HG02588 (cell line): ENCODE results near the gene GFI1.
"Not testable (repeated sequence)": the region's sequence is repeated elsewhere in the genome, so short reads cannot be mapped to it uniquely, and the experiment has no call there.

ENCODE experiments used
- ATAC-seq: cut with Tn5 transposase; IDR thresholded peaks from one replicate; pipeline ENCODE4 v1.9.1; 2021; ENCODE audit warnings: mild to moderate bottlenecking, moderate library complexity; ENCODE audit not compliant: unreplicated experiment

GFI1 gene

DNA sequence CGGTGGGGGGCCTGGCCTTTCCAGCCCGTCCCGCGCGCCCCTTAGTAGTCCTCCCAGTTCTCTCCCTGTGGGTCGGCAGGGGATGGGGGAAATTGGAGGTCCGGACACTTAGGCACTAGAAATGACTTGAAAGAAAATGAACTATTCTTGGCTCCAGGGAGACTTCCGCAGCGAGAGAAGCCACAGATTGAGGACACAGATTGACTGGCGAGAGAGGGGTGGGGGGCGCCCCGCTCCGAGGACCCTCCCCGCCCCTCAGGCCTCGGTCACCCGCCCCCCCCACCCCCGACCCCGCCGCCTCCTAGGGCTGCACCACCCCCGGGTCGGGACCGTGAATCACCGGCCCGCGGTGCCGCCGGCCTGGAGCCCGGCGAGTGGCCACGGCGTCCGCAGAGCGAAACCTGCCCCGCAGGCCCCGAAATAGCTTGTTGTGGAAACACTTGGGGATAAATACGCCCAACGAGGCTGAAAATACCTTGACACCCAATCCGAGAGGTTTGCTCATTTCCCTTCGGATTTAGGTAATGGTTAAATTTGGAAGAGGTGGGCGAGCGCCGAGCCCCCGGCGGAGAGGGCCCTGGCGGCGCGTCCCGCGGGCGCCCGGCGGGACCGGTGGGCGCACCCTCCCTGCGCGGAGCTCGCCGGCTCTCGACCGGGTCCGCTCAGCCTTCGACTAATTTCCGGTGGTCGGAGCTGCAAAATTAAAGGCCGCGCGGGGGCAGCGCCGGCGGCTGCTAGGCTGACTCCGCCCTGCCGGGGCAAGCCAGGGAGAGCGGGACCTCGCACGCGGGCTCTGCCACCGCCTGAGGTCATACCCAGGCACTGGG lies at the start of gene GFI1:
TSS of gene GFI1 (minus strand) at position 675 of the 827 bp plus-strand sequence. CDS start 3,438 bp downstream, outside the sequence.
- ATAC-seq, result peak; percentile 23

GRCh38 chr1:92532371-92532770 lies 45.6 kb upstream of the GFI1 start:
- ATAC-seq, result not testable (repeated sequence)

- ATAC-seq, result not testable (repeated sequence)
Observed at GRCh38 chr1:92531939-92532338, 45.2 kb upstream of the GFI1 start.

DNA sequence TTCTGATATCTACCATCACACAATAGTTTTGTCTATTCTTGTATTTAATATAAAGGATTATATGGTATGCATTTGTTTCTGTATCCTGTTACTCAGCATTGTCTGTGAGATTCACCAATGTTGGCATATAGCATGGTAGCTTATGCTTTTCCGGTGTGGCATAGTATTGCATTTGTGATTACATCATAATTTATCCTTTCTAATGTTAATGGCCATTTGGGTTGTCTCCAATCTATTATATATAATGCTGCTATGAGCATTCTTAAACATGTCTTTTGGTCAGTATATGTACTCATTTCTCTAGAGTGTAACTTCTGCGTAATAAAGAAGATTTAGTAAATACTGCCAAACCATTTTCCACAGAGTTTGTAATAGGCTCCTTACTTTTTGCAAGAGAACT lies 40.9 kb upstream of the GFI1 start:
- ATAC-seq, result no peak

- not testable (repeated sequence) for ATAC-seq
Observed at GRCh38 chr1:92524944-92525590, 38.3 kb upstream of the GFI1 start.

GRCh38 chr1:92519043-92519442 lies 32.3 kb upstream of the GFI1 start:
- ATAC-seq, result no peak

- ATAC-seq, result no peak
Observed at GRCh38 chr1:92516574-92516973, 29.8 kb upstream of the GFI1 start.

- no peak for ATAC-seq
Observed at GRCh38 chr1:92515796-92516201, 29.1 kb upstream of the GFI1 start.

DNA sequence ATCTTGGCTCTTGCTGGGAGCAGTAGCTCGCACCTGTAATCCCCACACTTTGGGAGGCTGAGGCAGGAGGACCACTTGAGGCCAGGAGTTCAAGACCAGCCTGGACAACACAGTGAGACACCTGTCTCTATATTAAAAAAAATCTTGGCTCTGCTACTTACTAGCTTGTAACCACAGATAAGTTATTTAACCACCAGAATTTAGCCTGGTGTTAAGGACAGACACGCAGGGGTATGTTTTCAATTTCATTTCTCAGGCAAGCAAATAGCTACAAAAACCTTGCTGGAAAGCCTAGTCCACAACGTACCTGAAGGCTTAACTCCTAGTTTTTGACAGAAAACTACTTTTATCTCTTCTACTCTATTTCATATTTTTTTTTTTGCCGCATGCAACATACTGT lies 24.8 kb upstream of the GFI1 start:
- no peak for ATAC-seq

- no peak for ATAC-seq
Observed at GRCh38 chr1:92509619-92510018, 22.9 kb upstream of the GFI1 start.

DNA sequence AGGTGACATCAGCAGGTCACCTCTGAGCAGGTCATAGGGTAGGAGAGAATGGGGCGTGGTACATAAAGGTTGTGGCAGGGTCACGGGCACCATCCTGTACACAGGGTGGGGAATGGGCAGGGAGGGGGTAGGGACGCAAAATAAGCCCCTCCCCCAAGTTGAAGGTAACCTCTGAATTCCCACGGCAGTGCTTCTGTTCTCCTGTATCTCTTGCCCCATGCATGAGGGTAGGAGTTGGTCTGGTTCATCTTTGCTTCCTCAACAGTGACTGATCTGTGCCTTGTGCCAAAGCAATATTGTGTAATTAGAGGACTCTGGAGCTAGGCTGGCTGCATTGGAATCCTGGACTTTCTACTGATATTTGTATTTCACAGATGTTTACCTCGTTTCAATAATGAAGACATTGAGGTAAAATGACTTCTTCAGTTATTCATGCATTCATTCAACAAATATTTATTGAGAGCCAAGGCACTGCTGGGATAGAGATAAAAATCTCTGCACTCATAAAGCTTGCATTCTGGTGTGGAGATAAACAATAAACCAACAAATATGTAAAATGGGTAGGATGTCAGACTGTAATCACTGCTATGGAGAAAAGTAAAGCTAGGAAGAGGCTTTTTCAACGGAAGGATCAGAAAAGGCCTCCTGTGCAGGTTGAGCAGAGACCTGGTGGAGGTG lies 18.4 kb upstream of the GFI1 start:
- no peak for ATAC-seq

DNA sequence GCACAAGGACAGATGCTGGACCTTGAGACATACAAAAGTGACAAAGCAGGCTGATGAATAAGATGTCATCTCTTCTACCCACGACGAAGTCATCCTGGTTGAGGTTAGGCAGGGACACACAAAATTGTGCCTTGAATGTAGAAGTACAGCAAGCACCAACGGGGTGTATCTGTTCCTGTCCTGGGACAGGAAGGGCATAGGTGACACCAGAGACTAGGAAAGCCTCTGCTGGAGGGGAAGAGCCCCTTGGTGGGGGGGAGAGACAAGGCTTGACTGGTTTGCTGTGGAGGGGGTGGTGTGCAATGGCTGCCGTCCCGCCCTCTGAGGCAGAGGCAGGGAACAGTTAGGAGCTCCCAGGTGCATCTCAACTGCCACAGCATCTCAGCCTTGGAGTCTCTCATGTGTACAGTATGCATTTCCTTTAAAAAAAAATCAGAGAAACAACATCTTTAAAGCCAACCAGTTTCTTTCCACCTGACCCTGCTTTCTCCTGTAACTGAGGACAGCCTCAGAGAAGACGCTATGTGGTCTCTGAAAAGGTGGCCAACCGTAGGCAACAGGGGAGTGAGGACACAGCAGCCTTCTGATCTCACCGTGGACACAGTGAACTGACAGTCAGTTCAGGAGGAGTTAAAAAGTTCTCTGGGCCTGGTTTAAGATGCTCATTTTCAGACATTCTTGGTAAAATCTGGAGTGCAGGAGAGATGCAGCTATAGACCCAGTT lies 17.7 kb upstream of the GFI1 start:
- no peak for ATAC-seq

GRCh38 chr1:92503926-92504285 lies 17.2 kb upstream of the GFI1 start:
- ATAC-seq, result no peak

DNA sequence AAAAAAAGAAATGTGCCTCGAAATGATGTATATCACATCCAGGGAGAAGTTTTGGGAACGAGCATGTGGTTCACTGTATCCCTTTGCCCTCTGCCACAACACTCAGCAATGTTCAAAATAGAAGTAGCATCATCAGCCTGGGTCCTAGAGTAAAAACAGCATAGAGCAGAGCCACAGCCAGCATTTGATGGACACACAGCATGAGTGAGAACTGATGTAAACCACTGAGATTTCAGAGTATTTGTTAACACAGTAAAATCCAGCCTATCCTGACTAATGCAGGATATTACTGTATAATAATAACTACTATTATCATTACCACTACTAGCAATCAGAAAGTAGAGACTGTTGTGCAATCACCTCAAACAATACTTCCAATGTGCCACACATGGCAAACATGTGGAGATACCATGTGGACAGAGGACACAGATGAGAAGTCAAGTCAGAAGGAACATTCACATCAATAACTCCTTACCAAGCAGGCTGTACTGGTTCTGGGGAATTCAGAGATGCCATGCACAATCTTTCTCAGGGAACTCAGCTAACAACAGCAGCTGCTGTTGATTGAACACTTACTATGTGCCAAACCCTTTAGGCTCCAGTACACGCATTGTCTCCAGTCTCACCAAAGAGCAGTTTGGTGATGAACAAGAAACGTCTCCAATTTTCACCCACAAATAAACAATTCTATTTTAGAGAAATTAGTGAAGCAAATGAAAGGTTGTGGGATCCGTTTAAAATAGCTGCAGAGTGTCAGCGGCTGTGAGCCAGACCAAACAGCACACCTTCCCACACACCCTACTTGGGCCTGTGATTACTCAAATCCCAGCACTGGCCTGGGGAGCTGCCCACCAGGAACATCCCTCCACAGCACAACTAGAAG lies 16.6 kb upstream of the GFI1 start:
- ATAC-seq, result peak; percentile 38

GRCh38 chr1:92502247-92502646 lies 15.5 kb upstream of the GFI1 start:
- ATAC-seq, result peak; percentile 65

DNA sequence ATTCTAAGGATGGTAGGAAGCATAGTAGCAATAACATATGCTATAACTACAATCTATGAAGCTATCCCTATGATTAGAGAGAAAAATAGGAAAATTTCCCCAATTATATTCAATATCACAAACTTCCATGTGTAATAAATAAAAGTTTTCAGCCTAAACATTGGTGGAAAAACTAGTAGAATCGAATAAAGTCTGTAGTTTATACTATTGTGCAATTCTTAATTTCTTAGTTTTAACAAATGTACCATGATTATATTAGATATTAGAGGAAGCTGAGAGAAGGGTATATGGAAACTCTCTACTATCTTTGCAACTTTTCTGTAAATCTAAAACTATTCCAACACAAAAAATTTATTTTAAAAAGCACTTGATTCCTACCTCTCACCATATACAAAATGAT lies 13.8 kb upstream of the GFI1 start:
- ATAC-seq, result no peak

DNA sequence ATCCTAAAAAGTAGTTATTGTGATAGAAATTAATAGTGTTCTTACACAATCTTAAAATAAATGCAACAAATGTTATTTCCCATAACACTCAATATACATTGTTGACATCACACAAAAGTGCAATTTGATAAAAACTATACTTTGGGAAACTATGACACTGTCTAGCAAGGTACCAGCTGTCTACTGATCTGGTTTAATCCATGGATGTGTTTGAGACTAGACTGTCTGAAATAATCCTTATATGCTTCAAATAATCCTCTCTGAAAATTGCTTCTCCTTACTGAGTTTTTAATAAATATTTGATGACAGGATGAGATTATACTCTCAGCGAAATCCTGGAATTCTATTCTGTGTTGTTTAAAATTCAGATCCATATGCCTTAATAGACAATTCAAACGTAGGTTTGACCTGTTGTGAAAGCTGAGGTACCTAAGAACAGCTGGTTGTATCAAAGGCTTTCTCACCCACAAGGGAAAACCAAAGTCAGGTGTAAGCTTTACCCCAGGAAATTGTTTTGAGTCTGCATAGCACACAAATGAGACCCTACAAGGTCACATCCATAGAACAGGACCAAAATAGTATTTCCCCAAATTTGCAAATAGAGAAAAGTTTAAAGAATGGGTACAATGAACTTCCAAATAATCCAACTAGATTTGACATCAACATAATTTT lies 8.8 kb upstream of the GFI1 start:
- ATAC-seq, result no peak

DNA sequence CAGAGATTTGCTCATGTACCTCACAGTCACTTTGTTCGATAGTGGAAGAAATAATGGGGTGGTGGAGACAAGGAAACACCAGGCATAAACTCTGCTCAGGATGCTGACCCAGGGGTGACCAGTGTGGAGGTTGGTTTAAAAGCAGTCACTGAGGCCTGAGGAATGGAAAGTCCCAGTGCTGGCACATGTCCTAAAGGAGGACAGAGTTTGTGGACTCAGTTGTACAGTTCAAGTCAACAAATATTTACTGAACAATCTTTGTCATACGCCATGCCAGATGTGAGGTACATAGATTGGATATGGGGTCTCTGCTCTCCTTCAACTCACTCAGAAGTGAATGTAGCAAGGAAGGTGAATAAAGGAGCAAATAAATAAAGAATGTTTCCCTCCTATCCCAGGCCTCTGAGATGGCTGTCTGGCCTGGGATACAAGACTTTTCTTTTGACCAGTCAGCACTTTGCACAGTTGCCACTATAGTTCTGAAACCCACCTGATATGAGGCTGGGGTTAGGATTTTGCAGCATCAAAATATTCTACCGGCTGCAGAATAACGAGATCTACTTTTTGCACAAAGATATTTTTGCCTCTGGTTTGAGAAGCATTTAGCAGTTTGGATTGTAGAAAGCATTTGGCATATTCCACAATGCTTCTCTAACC lies 7.9 kb upstream of the GFI1 start:
- ATAC-seq, result no peak

DNA sequence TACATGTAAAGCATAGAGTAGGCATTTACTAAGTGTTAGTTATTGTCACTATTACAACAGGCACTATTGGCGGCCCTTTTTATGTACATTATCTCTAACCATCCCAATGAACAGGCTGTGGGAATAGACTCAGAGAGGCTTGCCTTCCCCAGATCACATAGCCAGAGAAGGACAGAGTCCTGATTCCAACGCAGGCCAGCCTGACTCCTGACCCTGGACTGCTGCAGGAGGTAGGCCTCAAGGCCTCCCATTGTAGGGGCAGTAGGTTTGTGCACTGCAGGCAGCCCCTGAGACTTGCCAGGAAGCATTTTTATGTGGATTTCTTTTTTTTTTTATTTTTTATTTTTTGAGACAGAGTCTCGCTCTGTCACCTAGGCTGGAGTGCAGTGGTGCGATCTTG lies 6.4 kb upstream of the GFI1 start:
- no peak for ATAC-seq
